ENCODE results near the gene ALG2.
A peak's percentile ranks its signal among the peaks of the same experiment; 100 is the strongest.

- no peak for TF ChIP-seq EZH2 (IDR thresholded peaks at IDR 0.05; ENCODE audit: borderline replicate concordance, low read depth, low read length, poor library complexity, severe bottlenecking)
- TF ChIP-seq CTCF (conservative IDR thresholded peaks at IDR 0.05; ENCODE audit: low read depth, low read length), result peak; percentile 94
These were observed 37.0 kb downstream of the ALG2 start for GRCh38 chr9:99184475-99185347.
